DOHH2 (cell line): ENCODE results near the gene LRRC61.
"Not testable (repeated sequence)": the region's sequence is repeated elsewhere in the genome, so short reads cannot be mapped to it uniquely, and the experiment has no call there.

Source experiments
- H3F3A ChIP-seq: fragments of 200-600 bp; sonication (generic), shearing (Covaris generic); 2 replicates; pipeline ENCODE4 v1.6.0; 2016; ENCODE audit warnings: antibody characterized with exemption, mild to moderate bottlenecking; ENCODE audit not compliant: control insufficient read depth, insufficient read depth
- H3K27ac ChIP-seq: fragments of 200-600 bp; sonication (generic); 2 replicates; pipeline ENCODE4 v1.5.1; 2014; ENCODE audit warnings: low read depth, mild to moderate bottlenecking, low read length, moderate library complexity
- H3K27me3 ChIP-seq: fragments of 200-600 bp; sonication (generic); 2 replicates; pipeline ENCODE4 v1.6.1; 2014; ENCODE audit warnings: mild to moderate bottlenecking, low read length, mixed read lengths; ENCODE audit not compliant: control insufficient read depth
- H3K36me3 ChIP-seq: fragments of 200-600 bp; sonication (generic); 2 replicates; pipeline ENCODE4 v1.6.1; 2014; ENCODE audit warnings: mild to moderate bottlenecking, low read length, moderate library complexity, mixed read lengths; ENCODE audit not compliant: control insufficient read depth
- H3K4me1 ChIP-seq: fragments of 200-600 bp; sonication (generic); 2 replicates; pipeline ENCODE4 v1.6.1; 2014; ENCODE audit warnings: mild to moderate bottlenecking, low read length, mixed read lengths; ENCODE audit not compliant: control insufficient read depth
- H3K4me2 ChIP-seq: fragments of 200-600 bp; sonication (generic); 2 replicates; pipeline ENCODE4 v1.6.0; 2014; ENCODE audit warnings: mild to moderate bottlenecking, low read length, moderate library complexity
- H3K4me3 ChIP-seq: fragments of 200-600 bp; sonication (generic); 2 replicates; pipeline ENCODE4 v1.5.1; 2014; ENCODE audit warnings: mild to moderate bottlenecking, low read length, mixed read lengths
- H3K79me2 ChIP-seq: fragments of 200-600 bp; sonication (generic); 2 replicates; pipeline ENCODE4 v1.6.1; 2014; ENCODE audit warnings: mild to moderate bottlenecking, low read length, mixed read lengths; ENCODE audit not compliant: control insufficient read depth
- H3K9me2 ChIP-seq: fragments of 200-600 bp; sonication (generic); replicated peaks from 2 replicates; pipeline ENCODE4 v1.6.1; 2014; ENCODE audit warnings: mild to moderate bottlenecking, low read length, mixed read lengths; ENCODE audit not compliant: control insufficient read depth
- H3K9me3 ChIP-seq: fragments of 200-600 bp; sonication (generic); 2 replicates; pipeline ENCODE4 v1.6.1; 2014; ENCODE audit warnings: antibody characterized with exemption, low read length, mixed read lengths; ENCODE audit not compliant: control insufficient read depth, insufficient read depth
- H4K20me1 ChIP-seq: fragments of 200-600 bp; sonication (generic); 2 replicates; pipeline ENCODE4 v1.6.0; 2014; ENCODE audit warnings: low read depth, mild to moderate bottlenecking, antibody characterized with exemption, low read length, moderate library complexity; ENCODE audit not compliant: control insufficient read depth, insufficient read depth
- CTCF ChIP-seq: fragments of 200-600 bp; sonication (generic); IDR thresholded peaks from one replicate; pipeline ENCODE4 v1.5.1; 2014; ENCODE audit warnings: antibody characterized with exemption, mild to moderate bottlenecking, low read depth, low read length; ENCODE audit not compliant: poor library complexity, severe bottlenecking
- EZH2phosphoT487 ChIP-seq: fragments of 200-600 bp; sonication (generic); IDR thresholded peaks from 2 replicates; pipeline ENCODE4 v1.6.1; 2017; ENCODE audit warnings: borderline replicate concordance, mild to moderate bottlenecking, antibody characterized with exemption, low read length, moderate library complexity, mixed read lengths

Gene LRRC61

GRCh38 chr7:150311711-150312110, 11.4 kb upstream of the LRRC61 start:
- H3K27ac ChIP-seq = no peak overlapping the region
- H3K4me2 ChIP-seq = no peak overlapping the region
- no peaks in the 10 kb centered on the region for H3K9me2 ChIP-seq
- H3F3A ChIP-seq = no peaks in the 10 kb centered on the region
- no peaks in the 10 kb centered on the region for H3K79me2 ChIP-seq
- H4K20me1 ChIP-seq = no peaks in the 10 kb centered on the region; the same call in 1 of the 2 replicates
- H3K9me3 ChIP-seq = no peaks in the 10 kb centered on the region
- H3K27me3 ChIP-seq = 0 out of 2 replicates have a peak, but pooled peaks cover 3% of the 10 kb centered on the region
- TF ChIP-seq CTCF (no peak), EZH2phosphoT487 (no peak)
- no peaks in the 10 kb centered on the region for H3K36me3 ChIP-seq
- no peaks in the 10 kb centered on the region for H3K4me1 ChIP-seq
- no peak overlapping the region for H3K4me3 ChIP-seq

- H3K27me3 ChIP-seq, H3K36me3 ChIP-seq: not testable (repeated sequence)
Observed at GRCh38 chr7:150312649-150313366, 10.3 kb upstream of the LRRC61 start.

GRCh38 chr7:150313367-150313809, 9.8 kb upstream of the LRRC61 start:
- H3K4me3 ChIP-seq = no peak overlapping the region
- no peaks in the 10 kb centered on the region for H3K4me1 ChIP-seq
- H3F3A ChIP-seq = no peaks in the 10 kb centered on the region
- no peaks in the 10 kb centered on the region for H3K79me2 ChIP-seq
- no peaks in the 10 kb centered on the region for H3K36me3 ChIP-seq
- no peaks in the 10 kb centered on the region for H3K9me2 ChIP-seq
- TF ChIP-seq EZH2phosphoT487 = no peak
- TF ChIP-seq CTCF = no peak
- no peak overlapping the region for H3K27ac ChIP-seq
- no peaks in the 10 kb centered on the region; the same call in 1 of the 2 replicates for H4K20me1 ChIP-seq
- no peak overlapping the region for H3K4me2 ChIP-seq
- H3K9me3 ChIP-seq = no peaks in the 10 kb centered on the region
- H3K27me3 ChIP-seq = no peaks in the 10 kb centered on the region

More at GRCh38 chr7:150312649-150313366, 10.3 kb upstream of the LRRC61 start:
- not testable (repeated sequence) for H3K4me3 ChIP-seq, H3K79me2 ChIP-seq, H3F3A ChIP-seq, H4K20me1 ChIP-seq, H3K4me2 ChIP-seq, H3K4me1 ChIP-seq, H3K9me3 ChIP-seq, H3K9me2 ChIP-seq, H3K27ac ChIP-seq

GRCh38 chr7:150313870-150314269, 9.3 kb upstream of the LRRC61 start:
- no peaks in the 10 kb centered on the region for H4K20me1 ChIP-seq
- H3K79me2 ChIP-seq = no peaks in the 10 kb centered on the region
- H3K4me3 ChIP-seq = no peak overlapping the region
- H3K9me2 ChIP-seq = no peaks in the 10 kb centered on the region
- no peaks in the 10 kb centered on the region for H3K36me3 ChIP-seq
- H3K4me2 ChIP-seq = no peak overlapping the region
- TF ChIP-seq CTCF (no peak), EZH2phosphoT487 (no peak)
- H3K27me3 ChIP-seq = no peaks in the 10 kb centered on the region
- no peaks in the 10 kb centered on the region for H3K4me1 ChIP-seq
- H3K9me3 ChIP-seq = no peaks in the 10 kb centered on the region
- H3K27ac ChIP-seq = no peak overlapping the region
- no peaks in the 10 kb centered on the region for H3F3A ChIP-seq
